Smooth muscle cell (in vitro differentiated cells): Measurements from ENCODE around the gene OIT3. TPM values are rescaled to one million over a fixed set of nuclear protein-coding genes. Genes with fewer than 3 reads are reported as not detected.

Experiments
- DNase-seq: peaks from one replicate; lab custom pipeline; 2025; ENCODE audit not compliant: unreplicated experiment; lab: John Stamatoyannopoulos, UW
- H2AFZ ChIP-seq: fragments of 200-600 bp; sonication (generic); 2 replicates; pipeline ENCODE4 v1.6.0; 2016; ENCODE audit warnings: antibody characterized with exemption, low read depth, mild to moderate bottlenecking
- H3F3A ChIP-seq: fragments of 200-600 bp; sonication (generic); 2 replicates; pipeline ENCODE4 v1.6.0; 2017; ENCODE audit warnings: antibody characterized with exemption, low read depth
- H3K27ac ChIP-seq: fragments of 200-600 bp; sonication (generic); 2 replicates; pipeline ENCODE4 v1.5.1; 2016; ENCODE audit warnings: low read depth, mild to moderate bottlenecking
- H3K27me3 ChIP-seq: fragments of 200-600 bp; sonication (generic); 2 replicates; pipeline ENCODE4 v1.6.1; 2016; ENCODE audit warnings: low read depth, mild to moderate bottlenecking
- H3K36me3 ChIP-seq: fragments of 200-600 bp; sonication (generic); 2 replicates; pipeline ENCODE4 v1.5.1; 2016; ENCODE audit warnings: low read depth
- H3K4me1 ChIP-seq: fragments of 200-600 bp; sonication (generic); 2 replicates; pipeline ENCODE4 v1.5.1; 2016; ENCODE audit warnings: low read depth
- H3K4me2 ChIP-seq: fragments of 200-600 bp; sonication (generic); 2 replicates; pipeline ENCODE4 v1.6.0; 2016; ENCODE audit warnings: mild to moderate bottlenecking
- H3K4me3 ChIP-seq: fragments of 200-600 bp; sonication (generic); 2 replicates; pipeline ENCODE4 v1.5.1; 2016; ENCODE audit warnings: mild to moderate bottlenecking
- H3K79me2 ChIP-seq: fragments of 200-600 bp; sonication (generic); 2 replicates; pipeline ENCODE4 v1.6.0; 2016; ENCODE audit warnings: low read depth, mild to moderate bottlenecking
- H3K9ac ChIP-seq: fragments of 200-600 bp; sonication (generic); 2 replicates; pipeline ENCODE4 v1.6.0; 2016; ENCODE audit warnings: low read depth
- H3K9me3 ChIP-seq: fragments of 200-600 bp; sonication (generic); replicated peaks from 2 replicates; pipeline ENCODE4 v1.5.1; 2016; ENCODE audit warnings: low read depth
- H4K20me1 ChIP-seq: fragments of 200-600 bp; sonication (generic); 2 replicates; pipeline ENCODE4 v1.6.0; 2016; ENCODE audit warnings: low read depth
- WGBS: methylation state at CpG from one replicate; pipeline ENCODE4 v1.1.7; 2016; ENCODE audit warnings: low lambda C conversion rate; 5-methylcytosine and 5-hydroxymethylcytosine counted together
- polyA plus RNA-seq: library from polyadenylated mRNA; unstranded; fragments of >200 nt; fragmentation: Nextera tagmentation; extraction: Ambion mirVana; gene quantifications from 2 replicates; pipeline ENCODE4 v1.2.1, GENCODE V29; 2016
- total RNA-seq: library from RNA; depleted of rRNA; stranded (reverse); fragments of >200 nt; gene quantifications from 2 replicates; pipeline ENCODE4 v1.2.3, GENCODE V29; 2014
- TF ChIP-seq, protein P1 (sequence below): fragments of 200-600 bp; sonication (generic); IDR thresholded peaks from 2 replicates; pipeline ENCODE4 v1.5.1; 2017; ENCODE audit warnings: borderline replicate concordance, mild to moderate bottlenecking, antibody characterized with exemption; ENCODE audit not compliant: insufficient read depth, poor library complexity, severe bottlenecking

Gene OIT3
- total and polyA plus RNA-seq, 2 experiments from 2014 or later, result 0.08 TPM; not detected in 1

DNA sequence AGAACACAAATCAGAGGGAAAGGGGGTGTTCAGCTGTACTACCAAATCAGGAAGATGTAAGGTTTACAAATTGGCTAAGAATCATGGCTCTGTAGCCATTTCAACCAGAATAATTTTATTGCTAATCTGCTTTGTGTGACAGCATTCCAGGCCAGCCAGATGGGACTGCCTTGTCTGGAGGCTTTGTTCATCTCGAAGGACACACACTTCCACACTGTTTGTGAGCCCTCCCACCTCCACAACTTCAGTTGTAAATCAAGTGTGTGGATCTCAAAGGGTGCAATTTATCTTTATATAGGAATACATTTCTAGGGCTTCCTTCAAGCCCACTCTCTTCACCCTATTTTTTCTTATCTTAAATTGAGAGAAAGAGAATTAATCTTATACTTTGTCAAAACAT, 6.9 kb upstream of the OIT3 start:
- no peak overlapping the region for H2AFZ ChIP-seq
- H3K79me2 ChIP-seq, result no peaks in the 10 kb centered on the region
- no peak overlapping the region for H3K4me2 ChIP-seq
- DNase-seq, result no peak
- no peak overlapping the region for H3K27ac ChIP-seq
- H4K20me1 ChIP-seq, result no peaks in the 10 kb centered on the region
- no peaks in the 10 kb centered on the region for H3K27me3 ChIP-seq
- no peaks in the 10 kb centered on the region for H3K9me3 ChIP-seq
- no peaks in the 10 kb centered on the region for H3K36me3 ChIP-seq
- WGBS, result 47% methylated on average over 1 of the region's 1 CpG
- no peak overlapping the region for H3K9ac ChIP-seq
- H3K4me3 ChIP-seq, result no peak overlapping the region
- TF ChIP-seq, protein P1, sequence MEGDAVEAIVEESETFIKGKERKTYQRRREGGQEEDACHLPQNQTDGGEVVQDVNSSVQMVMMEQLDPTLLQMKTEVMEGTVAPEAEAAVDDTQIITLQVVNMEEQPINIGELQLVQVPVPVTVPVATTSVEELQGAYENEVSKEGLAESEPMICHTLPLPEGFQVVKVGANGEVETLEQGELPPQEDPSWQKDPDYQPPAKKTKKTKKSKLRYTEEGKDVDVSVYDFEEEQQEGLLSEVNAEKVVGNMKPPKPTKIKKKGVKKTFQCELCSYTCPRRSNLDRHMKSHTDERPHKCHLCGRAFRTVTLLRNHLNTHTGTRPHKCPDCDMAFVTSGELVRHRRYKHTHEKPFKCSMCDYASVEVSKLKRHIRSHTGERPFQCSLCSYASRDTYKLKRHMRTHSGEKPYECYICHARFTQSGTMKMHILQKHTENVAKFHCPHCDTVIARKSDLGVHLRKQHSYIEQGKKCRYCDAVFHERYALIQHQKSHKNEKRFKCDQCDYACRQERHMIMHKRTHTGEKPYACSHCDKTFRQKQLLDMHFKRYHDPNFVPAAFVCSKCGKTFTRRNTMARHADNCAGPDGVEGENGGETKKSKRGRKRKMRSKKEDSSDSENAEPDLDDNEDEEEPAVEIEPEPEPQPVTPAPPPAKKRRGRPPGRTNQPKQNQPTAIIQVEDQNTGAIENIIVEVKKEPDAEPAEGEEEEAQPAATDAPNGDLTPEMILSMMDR, result no peak
- H3F3A ChIP-seq, result peaks cover 5% of the 10 kb centered on the region
- peaks cover 17% of the 10 kb centered on the region for H3K4me1 ChIP-seq

DNA sequence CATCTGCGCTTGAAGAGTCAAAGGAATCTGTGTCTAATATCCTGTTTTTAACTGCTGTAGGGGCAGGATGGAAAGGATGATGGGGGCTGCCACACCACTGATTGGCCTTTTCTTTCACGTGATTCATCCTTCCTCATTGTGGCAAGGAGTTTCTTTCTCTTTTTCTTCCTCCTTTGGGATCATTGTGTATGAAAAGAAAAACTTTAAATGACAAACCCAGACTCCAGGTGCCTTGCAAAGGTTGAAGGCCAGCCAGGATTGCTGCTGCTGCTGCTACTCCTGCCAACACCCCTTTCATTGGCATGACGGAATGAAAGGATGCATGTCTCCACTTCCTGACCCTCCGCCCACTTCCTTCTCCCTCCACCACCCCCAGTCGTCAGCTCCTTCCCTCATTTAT, 6.5 kb upstream of the OIT3 start:
- Histone ChIP-seq H3K9me3 (no peaks in the 10 kb centered on the region), H3K27ac (no peak overlapping the region), H4K20me1 (no peaks in the 10 kb centered on the region), H3K4me1 (peaks cover 17% of the 10 kb centered on the region), H3K4me3 (no peak overlapping the region), H3K27me3 (no peaks in the 10 kb centered on the region), H3K79me2 (no peaks in the 10 kb centered on the region), H3K36me3 (no peaks in the 10 kb centered on the region), H2AFZ (no peak overlapping the region), H3K4me2 (no peak overlapping the region), H3F3A (peaks cover 5% of the 10 kb centered on the region), H3K9ac (no peak overlapping the region)
- WGBS, result 60% methylated on average over 5 of the region's 5 CpGs
- no peak for DNase-seq
- TF ChIP-seq, protein P1, result no peak

DNA sequence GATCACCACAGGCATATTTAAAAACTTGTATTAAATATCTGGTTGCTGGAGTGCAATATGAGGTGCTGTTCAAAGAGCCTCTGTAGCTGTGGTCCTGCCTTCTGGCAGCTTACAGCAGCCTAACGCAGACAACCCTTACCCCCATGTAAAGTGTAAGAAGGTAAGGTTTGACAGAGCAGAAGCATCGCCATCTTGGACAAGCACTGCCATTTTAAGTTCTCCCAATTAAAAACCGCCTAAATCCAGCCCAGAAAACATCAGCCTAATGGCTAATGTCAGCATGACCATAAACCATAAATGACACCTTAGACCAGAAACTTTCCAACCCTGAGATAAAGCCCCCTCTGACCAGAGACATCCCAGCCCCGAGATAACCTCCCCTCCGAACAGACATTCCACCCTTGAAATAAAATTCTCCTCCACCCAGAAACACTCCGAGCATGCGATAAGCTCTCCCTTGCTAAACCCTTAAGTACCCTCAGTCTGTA, 5.3 kb upstream of the OIT3 start:
- H3F3A ChIP-seq, result peaks cover 5% of the 10 kb centered on the region
- H3K27me3 ChIP-seq, result no peaks in the 10 kb centered on the region
- H4K20me1 ChIP-seq, result no peaks in the 10 kb centered on the region
- H2AFZ ChIP-seq, result no peak overlapping the region
- TF ChIP-seq, protein P1, result no peak
- H3K36me3 ChIP-seq, result no peaks in the 10 kb centered on the region
- H3K4me2 ChIP-seq, result no peak overlapping the region
- H3K79me2 ChIP-seq, result no peaks in the 10 kb centered on the region
- H3K4me1 ChIP-seq, result peaks cover 18% of the 10 kb centered on the region
- H3K9me3 ChIP-seq, result no peaks in the 10 kb centered on the region
- H3K9ac ChIP-seq, result no peak overlapping the region
- WGBS, result 29% methylated on average over 7 of the region's 7 CpGs
- H3K27ac ChIP-seq, result no peak overlapping the region
- H3K4me3 ChIP-seq, result no peak overlapping the region
- DNase-seq, result no peak

DNA sequence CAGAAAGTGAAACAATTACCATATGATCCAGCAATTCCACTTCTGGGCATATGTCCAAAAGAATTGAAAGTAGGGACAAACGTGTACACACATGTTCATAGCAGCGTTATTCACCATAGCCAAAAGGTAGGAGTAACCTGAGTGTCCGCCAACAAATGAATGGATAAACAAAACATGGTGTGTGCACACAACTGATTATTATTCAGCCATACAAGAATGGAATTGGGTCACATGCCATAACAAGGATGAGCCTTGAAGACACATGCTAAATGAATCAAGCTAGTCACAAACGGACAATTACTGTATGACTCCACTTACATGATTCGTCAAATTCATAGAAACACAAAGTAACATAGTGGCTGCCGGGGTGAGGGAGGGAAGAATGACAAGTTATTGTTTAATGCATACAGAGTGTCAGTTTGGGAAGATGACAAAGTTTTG, 4.1 kb upstream of the OIT3 start:
- peaks cover 20% of the 10 kb centered on the region for H3K4me1 ChIP-seq
- no peaks in the 10 kb centered on the region for H3K27me3 ChIP-seq
- no peak overlapping the region for H3K9ac ChIP-seq
- H3F3A ChIP-seq, result peaks cover 5% of the 10 kb centered on the region
- no peak overlapping the region for H3K27ac ChIP-seq
- DNase-seq, result no peak
- WGBS, result 79% methylated on average over 6 of the region's 6 CpGs
- H2AFZ ChIP-seq, result no peak overlapping the region
- no peaks in the 10 kb centered on the region for H3K9me3 ChIP-seq
- no peaks in the 10 kb centered on the region for H3K79me2 ChIP-seq
- TF ChIP-seq, protein P1, result no peak
- H3K4me3 ChIP-seq, result no peak overlapping the region
- no peaks in the 10 kb centered on the region for H4K20me1 ChIP-seq
- H3K36me3 ChIP-seq, result no peaks in the 10 kb centered on the region
- H3K4me2 ChIP-seq, result no peak overlapping the region
